ENCODE data around the gene ACOT8. TPM values are rescaled to one million over a fixed set of nuclear protein-coding genes. Genes with fewer than 3 reads are reported as not detected.
"Not testable (repeated sequence)": the region's sequence is repeated elsewhere in the genome, so short reads cannot be mapped to it uniquely, and the experiment has no call there.

ACOT8 gene
- total RNA-seq, 4 donors from 2014 or later = 57.6 to 84.9 (median 61.4) TPM

DNA sequence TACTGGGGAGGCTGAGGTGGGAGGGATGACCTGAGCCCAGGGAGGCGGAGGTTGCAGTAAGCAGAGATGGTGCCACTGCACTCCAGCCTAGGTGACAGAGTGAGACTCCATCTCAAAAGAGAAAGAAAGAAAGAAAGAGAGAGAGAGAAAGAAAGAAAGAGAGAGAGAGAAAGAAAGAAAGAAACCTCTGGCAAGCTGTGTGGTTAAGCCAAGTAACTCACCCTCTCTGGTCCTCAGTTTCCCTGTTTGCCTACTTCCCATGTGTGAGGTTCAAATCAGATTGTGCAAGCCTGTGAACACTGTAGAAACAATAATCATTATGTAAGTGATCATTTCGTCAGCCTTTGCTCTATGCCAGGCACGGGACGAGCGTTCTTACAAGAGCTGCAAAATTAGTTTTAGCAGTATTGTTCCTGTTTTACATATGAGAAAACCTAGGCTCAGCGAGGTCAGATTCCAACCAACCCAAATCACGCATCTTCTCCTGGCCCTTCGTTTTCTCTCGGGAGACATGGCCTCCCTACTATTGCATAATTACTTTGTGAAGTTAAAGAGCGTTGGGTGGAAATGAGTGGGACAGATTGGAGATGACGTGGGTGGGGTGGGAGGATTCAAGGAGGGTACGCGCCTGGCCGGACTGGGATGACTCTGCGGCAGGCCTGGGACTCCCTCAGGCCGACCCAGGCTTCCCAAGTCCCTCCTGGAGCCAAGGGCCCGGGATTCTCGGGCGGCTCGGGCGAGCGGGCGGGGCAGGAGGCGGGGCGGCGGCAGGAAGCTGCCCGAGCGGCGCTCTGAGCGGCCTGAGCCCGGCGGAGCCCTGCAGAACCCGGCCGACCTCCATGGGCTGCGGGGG is 23.9 kb downstream of the ACOT8 start, which contains the start of gene SNX21:
Gene SNX21 (plus strand): TSS at position 770 of the 853 bp plus-strand sequence. CDS start 121 bp downstream, outside the sequence.
- TF ChIP-seq, protein P1, sequence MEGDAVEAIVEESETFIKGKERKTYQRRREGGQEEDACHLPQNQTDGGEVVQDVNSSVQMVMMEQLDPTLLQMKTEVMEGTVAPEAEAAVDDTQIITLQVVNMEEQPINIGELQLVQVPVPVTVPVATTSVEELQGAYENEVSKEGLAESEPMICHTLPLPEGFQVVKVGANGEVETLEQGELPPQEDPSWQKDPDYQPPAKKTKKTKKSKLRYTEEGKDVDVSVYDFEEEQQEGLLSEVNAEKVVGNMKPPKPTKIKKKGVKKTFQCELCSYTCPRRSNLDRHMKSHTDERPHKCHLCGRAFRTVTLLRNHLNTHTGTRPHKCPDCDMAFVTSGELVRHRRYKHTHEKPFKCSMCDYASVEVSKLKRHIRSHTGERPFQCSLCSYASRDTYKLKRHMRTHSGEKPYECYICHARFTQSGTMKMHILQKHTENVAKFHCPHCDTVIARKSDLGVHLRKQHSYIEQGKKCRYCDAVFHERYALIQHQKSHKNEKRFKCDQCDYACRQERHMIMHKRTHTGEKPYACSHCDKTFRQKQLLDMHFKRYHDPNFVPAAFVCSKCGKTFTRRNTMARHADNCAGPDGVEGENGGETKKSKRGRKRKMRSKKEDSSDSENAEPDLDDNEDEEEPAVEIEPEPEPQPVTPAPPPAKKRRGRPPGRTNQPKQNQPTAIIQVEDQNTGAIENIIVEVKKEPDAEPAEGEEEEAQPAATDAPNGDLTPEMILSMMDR (IDR thresholded peaks at IDR 0.05) = no peak
- no peak for TF ChIP-seq POLR2A (IDR thresholded peaks at IDR 0.05)
- H3K4me3 ChIP-seq (ENCODE audit: low read depth, poor library complexity, severe bottlenecking) = peak within 1 kb of the TSS; percentile 87
- DNase-seq (ENCODE audit: low spot score in 2 of 2) = peak; percentile 81 to 95
- WGBS, 2 donors = 6 to 8% methylated on average over 15 to 16 of the region's 35 CpGs
- intact Hi-C loops (cut with DNase I; ENCODE audit: low total_unique reads) = no loop called here

DNA sequence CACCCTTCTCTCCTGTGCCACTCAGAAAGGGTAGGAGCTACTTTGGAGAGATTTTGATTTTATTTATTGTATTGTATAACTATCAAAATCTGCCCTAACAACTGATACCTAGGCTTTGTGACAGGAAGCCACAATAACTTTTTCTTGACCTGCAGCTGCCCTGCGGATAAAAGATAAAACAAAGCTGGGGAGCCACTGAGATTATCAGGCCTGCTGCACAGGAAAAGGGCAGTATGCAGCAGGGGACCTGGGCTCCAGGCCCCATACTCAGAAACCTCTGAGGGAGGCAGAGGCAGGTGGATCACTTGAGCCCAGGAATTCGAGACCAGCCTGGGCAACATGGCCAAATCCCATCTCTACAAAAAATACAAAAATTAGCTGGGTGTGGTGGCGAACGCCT is 24.6 kb downstream of the ACOT8 start:
- intact Hi-C loops (cut with DNase I; ENCODE audit: low total_unique reads) = no loop called here
- no peak for DNase-seq (ENCODE audit: low spot score in 2 of 2)
- TF ChIP-seq, protein P1 (IDR thresholded peaks at IDR 0.05) = no peak
- no peak for TF ChIP-seq POLR2A (IDR thresholded peaks at IDR 0.05)
- no peak overlapping the region for H3K4me3 ChIP-seq (ENCODE audit: low read depth, poor library complexity, severe bottlenecking)
- 81 to 86% methylated on average over 4 of the region's 4 CpGs for WGBS, 2 donors

DNA sequence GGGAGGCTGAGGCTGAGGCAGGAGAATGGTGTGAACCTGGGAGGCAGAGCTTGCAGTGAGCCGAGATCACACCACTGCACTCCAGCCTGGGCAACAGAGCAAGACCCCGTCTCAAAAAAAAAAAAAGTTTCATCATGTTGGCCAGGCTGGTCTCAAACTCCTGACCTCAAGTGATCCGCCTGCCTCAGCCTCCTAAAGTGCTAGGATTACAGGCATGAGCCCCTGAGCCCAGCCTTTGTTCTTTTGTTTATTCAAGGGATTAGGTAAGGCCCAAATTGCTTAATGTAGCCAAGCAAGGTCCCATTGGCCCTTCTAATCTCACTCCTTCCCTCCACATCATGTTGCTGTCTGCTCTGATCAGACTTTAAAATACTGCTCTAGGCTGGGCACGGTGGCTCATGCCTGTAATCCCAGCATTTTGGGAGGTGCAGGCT is 27.5 kb downstream of the ACOT8 start:
- 88 to 90% methylated on average over 4 of the region's 4 CpGs for WGBS, 2 donors
- intact Hi-C loops (cut with DNase I; ENCODE audit: low total_unique reads); DNase-seq (ENCODE audit: low spot score in 2 of 2); H3K4me3 ChIP-seq (ENCODE audit: low read depth, poor library complexity, severe bottlenecking): not testable (repeated sequence)

DNA sequence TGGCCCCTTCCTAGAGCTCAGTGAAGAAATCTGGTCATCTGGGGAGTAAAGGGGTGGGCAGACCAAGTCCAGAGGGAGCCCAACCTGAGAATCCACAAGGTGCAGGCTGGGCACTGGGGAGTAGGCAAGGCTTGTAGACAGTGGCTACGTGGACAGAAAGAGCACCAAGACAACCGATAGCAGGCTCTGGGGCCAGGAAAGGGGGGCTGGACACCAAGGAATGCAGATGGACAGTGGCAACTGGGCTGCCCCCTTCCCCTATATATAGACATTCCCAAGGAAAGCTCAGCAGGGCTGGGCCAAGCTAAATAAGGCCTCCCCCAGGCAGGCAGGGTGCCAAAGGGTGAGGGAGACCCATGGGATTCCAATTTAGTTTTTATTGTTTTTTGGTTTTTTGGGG is 28.6 kb downstream of the ACOT8 start:
- no peak overlapping the region for H3K4me3 ChIP-seq (ENCODE audit: low read depth, poor library complexity, severe bottlenecking)
- TF ChIP-seq, protein P1 (IDR thresholded peaks at IDR 0.05) = no peak
- no peak for TF ChIP-seq POLR2A (IDR thresholded peaks at IDR 0.05)
- DNase-seq (ENCODE audit: low spot score in 2 of 2) = no peak
- intact Hi-C loops (cut with DNase I; ENCODE audit: low total_unique reads) = no loop called here
- 58 to 68% methylated on average over 2 of the region's 2 CpGs for WGBS, 2 donors

DNA sequence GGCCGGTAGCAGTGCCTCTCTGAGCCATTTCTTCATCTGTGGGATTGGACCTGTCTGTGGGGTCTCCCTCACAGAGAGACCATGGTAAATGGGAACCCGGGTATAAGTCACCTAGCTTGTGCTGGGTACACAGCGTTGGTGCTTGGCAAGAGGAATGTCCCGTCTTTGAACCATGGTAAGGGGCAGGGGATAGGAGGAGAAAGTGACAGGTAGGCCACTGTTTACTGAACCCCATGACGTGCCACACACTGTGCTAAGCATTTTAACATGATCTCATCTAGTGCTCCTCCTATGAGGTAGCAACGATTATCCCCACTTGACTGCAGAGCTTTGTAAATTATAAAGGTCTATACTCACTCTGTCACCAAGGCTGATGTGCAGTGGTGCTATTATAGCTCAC is 29.5 kb downstream of the ACOT8 start:
- no peak for DNase-seq (ENCODE audit: low spot score in 2 of 2)
- no peak overlapping the region for H3K4me3 ChIP-seq (ENCODE audit: low read depth, poor library complexity, severe bottlenecking)
- intact Hi-C loops (cut with DNase I; ENCODE audit: low total_unique reads) = no loop called here
- no peak for TF ChIP-seq POLR2A (IDR thresholded peaks at IDR 0.05)
- TF ChIP-seq, protein P1 (IDR thresholded peaks at IDR 0.05) = no peak
- WGBS, 2 donors = 83 to 93% methylated on average over 6 of the region's 6 CpGs

DNA sequence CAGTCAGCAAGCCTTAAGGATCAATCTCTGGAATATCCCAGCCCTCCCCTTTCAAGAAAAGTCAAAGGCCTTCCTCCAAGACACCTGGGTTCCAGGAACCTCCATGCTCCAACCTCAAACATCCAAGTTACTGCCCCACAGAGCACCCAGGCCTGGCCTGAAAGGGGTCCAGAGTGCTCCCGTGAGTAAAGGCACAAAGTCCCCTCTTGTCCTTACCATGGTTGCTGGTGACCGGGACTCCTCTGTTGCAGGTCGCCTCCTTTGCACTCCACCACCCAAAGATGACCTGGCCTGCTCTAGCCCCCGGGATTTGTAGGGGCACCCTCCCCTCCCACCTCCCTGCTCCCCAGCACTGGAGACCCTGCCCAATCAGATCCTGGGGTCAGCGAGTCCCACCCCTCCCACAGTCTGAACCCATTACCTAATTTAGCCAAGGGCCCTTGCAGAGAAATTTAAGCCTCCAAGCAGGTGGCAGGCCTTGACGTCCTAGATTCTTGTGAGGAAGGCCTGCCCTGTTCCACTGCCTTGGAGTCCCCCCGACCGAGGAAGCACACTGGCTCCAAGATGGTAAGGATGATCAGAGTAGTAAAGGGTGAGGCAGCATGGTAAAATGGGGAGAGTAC is 30.1 kb downstream of the ACOT8 start, which contains the start of gene TNNC2:
Gene TNNC2 (minus strand): TSS at position 283 of the 623 bp plus-strand sequence. CDS start 64 bp downstream, at position 219.
- intact Hi-C loops (cut with DNase I; ENCODE audit: low total_unique reads) = no loop called here
- H3K4me3 ChIP-seq (ENCODE audit: low read depth, poor library complexity, severe bottlenecking) = no peak within 1 kb of the TSS
- 80 to 88% methylated on average over 8 of the region's 8 CpGs for WGBS, 2 donors
- TF ChIP-seq POLR2A (IDR thresholded peaks at IDR 0.05) = no peak
- TF ChIP-seq, protein P1 (IDR thresholded peaks at IDR 0.05) = no peak
- no peak for DNase-seq (ENCODE audit: low spot score in 2 of 2)

Data from lower leg skin (tissue), 4 donors.